GM11168 (cell line): ENCODE results near the gene RPS6KA3.
"Not testable (repeated sequence)": the region's sequence is repeated elsewhere in the genome, so short reads cannot be mapped to it uniquely, and the experiment has no call there.

Source experiments
- in situ Hi-C: fragments of 300-500 bp; cut with MboI; formaldehyde crosslinking; loops from one replicate; pipeline ENCODE4 v1.12.0; 2022; ENCODE audit warnings: low sequenced_read_pairs; ENCODE audit not compliant: unreplicated experiment

RPS6KA3 gene

GRCh38 chrX:20265726-20266681, 705 bp downstream of the RPS6KA3 start:
- in situ Hi-C loops: loop anchor here (10.0 kb wide), 1 partner anchor 179 kb away; no protein-coding TSS in a partner anchor

GRCh38 chrX:20265221-20265725, 1.4 kb downstream of the RPS6KA3 start:
- in situ Hi-C loops: loop anchor here (10.0 kb wide), 1 partner anchor 180 kb away; no protein-coding TSS in a partner anchor

GRCh38 chrX:20263474-20263873, 3.2 kb downstream of the RPS6KA3 start:
- in situ Hi-C loops: loop anchor here (10.0 kb wide), 1 partner anchor 181 kb away; no protein-coding TSS in a partner anchor

GRCh38 chrX:20260885-20261284, 5.8 kb downstream of the RPS6KA3 start:
- in situ Hi-C loops: loop anchor here (10.0 kb wide), 1 partner anchor 184 kb away; no protein-coding TSS in a partner anchor

- in situ Hi-C loops: no loop called here
Observed at GRCh38 chrX:20254712-20255299, 11.9 kb downstream of the RPS6KA3 start.

- in situ Hi-C loops: no loop called here
Observed at GRCh38 chrX:20253232-20253543, 13.5 kb downstream of the RPS6KA3 start.

- in situ Hi-C loops: no loop called here
Observed at GRCh38 chrX:20252381-20253231, 14.1 kb downstream of the RPS6KA3 start.

- in situ Hi-C loops: no loop called here
Observed at GRCh38 chrX:20251691-20252090, 15.0 kb downstream of the RPS6KA3 start.

- in situ Hi-C loops: not testable (repeated sequence)
Observed at GRCh38 chrX:20250146-20250545, 16.6 kb downstream of the RPS6KA3 start.

- in situ Hi-C loops: no loop called here
Observed at GRCh38 chrX:20248592-20249192, 18.0 kb downstream of the RPS6KA3 start.

- in situ Hi-C loops: no loop called here
Observed at GRCh38 chrX:20244931-20245330, 21.8 kb downstream of the RPS6KA3 start.

GRCh38 chrX:20240201-20240600, 26.5 kb downstream of the RPS6KA3 start:
- in situ Hi-C loops: no loop called here

GRCh38 chrX:20237864-20238263, 28.8 kb downstream of the RPS6KA3 start:
- in situ Hi-C loops: no loop called here

GRCh38 chrX:20235755-20236154, 31.0 kb downstream of the RPS6KA3 start:
- in situ Hi-C loops: no loop called here

GRCh38 chrX:20233336-20233735, 33.4 kb downstream of the RPS6KA3 start:
- in situ Hi-C loops: no loop called here

- in situ Hi-C loops: no loop called here
Observed at GRCh38 chrX:20231598-20231997, 35.1 kb downstream of the RPS6KA3 start.

GRCh38 chrX:20230406-20230805, 36.3 kb downstream of the RPS6KA3 start:
- in situ Hi-C loops: no loop called here

GRCh38 chrX:20229155-20229554, 37.6 kb downstream of the RPS6KA3 start:
- in situ Hi-C loops: no loop called here

GRCh38 chrX:20228245-20228644, 38.5 kb downstream of the RPS6KA3 start:
- in situ Hi-C loops: no loop called here

- in situ Hi-C loops: no loop called here
Observed at GRCh38 chrX:20227116-20227515, 39.6 kb downstream of the RPS6KA3 start.
